K562 (cell line): ENCODE results near the gene SLC22A12. TPM values are rescaled to one million over a fixed set of nuclear protein-coding genes. Genes with fewer than 3 reads are reported as not detected.

Experiments used
- ATAC-seq: fragments of 200-7000 bp; cut with Tn5 transposase; 3 replicates; pipeline ENCODE4 v1.9.1; 2020; ENCODE audit warnings: moderate library complexity
- BruUV-seq: library from RNA; stranded (reverse); fragments of 400-500 nt; replicated peaks from 2 replicates; lab custom pipeline; 2021; lab: Mats Ljungman, UMichigan
- CTCF ChIA-PET: fragments of 300-600 bp; formaldehyde crosslinking; extraction: SDS; loops from one replicate; lab custom pipeline; 2021; ENCODE audit warnings: low intra/inter-chr PET ratio; lab: Yijun Ruan, JAX
- POLR2A ChIA-PET: fragments of 300-600, 350-650 bp; sonication (Branson Sonifier 250); formaldehyde crosslinking; extraction: SDS; loops from one replicate; lab custom pipeline; 2021; ENCODE audit warnings: antibody characterized with exemption, inconsistent platforms; lab: Yijun Ruan, JAX
- DNase-seq, 4 experiments: peaks; one replicate each; pipeline versions ENCODE4 v3.0.0 to v3.0.0-alpha.2; 2011 to 2018; ENCODE audit warnings: low spot score in 3 of 4, mixed read lengths in 3 of 4; ENCODE audit errors: extremely low read depth in 1 of 4
- FAIRE-seq: peaks from 2 replicates; lab custom pipeline; 2011; peaks lifted over from hg19 to GRCh38; lab: Jason Lieb, UNC
- H2AFZ ChIP-seq: 2 replicates; pipeline ENCODE4 v1.6.0; 2011; ENCODE audit warnings: low read depth, low read length, control low read depth, inconsistent platforms
- H3K27ac ChIP-seq: fragments of 200-600 bp; 3 replicates; pipeline ENCODE4 v1.8.0; 2011; ENCODE audit warnings: low read depth, mild to moderate bottlenecking, control low read depth, inconsistent platforms, low read length, moderate library complexity, mixed read lengths; ENCODE audit errors: extremely low read depth
- H3K27me3 ChIP-seq, 2 experiments: fragments of 300-600 bp in 1 of 2; 2 replicates in 1 of 2; 3 replicates in 1 of 2; pipeline versions ENCODE4 v1.6.0 to v1.8.0; 2011; ENCODE audit warnings: inconsistent platforms in 2 of 2, low read length in 2 of 2, mild to moderate bottlenecking in 1 of 2, mixed read lengths in 1 of 2, moderate library complexity in 1 of 2; ENCODE audit not compliant: control insufficient read depth in 2 of 2, insufficient read depth in 2 of 2
- H3K36me3 ChIP-seq: fragments of 300-600 bp; 3 replicates; pipeline ENCODE4 v1.8.0; 2011; ENCODE audit warnings: mild to moderate bottlenecking, low read length, inconsistent platforms; ENCODE audit not compliant: control insufficient read depth, insufficient read depth
- H3K4me1 ChIP-seq, 2 experiments: fragments of 200-600 bp in 1 of 2; replicated peaks in 1 of 2; 2 replicates in 1 of 2; 3 replicates in 1 of 2; pipeline versions ENCODE4 v1.5.1 to v1.8.0; 2011; ENCODE audit warnings: inconsistent platforms in 2 of 2, low read length in 2 of 2, mild to moderate bottlenecking in 1 of 2, mixed read lengths in 1 of 2, moderate library complexity in 1 of 2; ENCODE audit not compliant: control insufficient read depth in 2 of 2, insufficient read depth in 2 of 2
- H3K4me2 ChIP-seq: 2 replicates; pipeline ENCODE4 v1.6.1; 2011; ENCODE audit warnings: low read length, control low read depth, inconsistent platforms, mixed read lengths; ENCODE audit not compliant: insufficient read depth
- H3K4me3 ChIP-seq: fragments of 200-600 bp; sonication (generic), shearing (Covaris generic); 2 replicates; pipeline ENCODE4 v1.5.1; 2016; ENCODE audit warnings: control low read depth, inconsistent platforms
- H3K79me2 ChIP-seq: fragments of 200-600 bp; 3 replicates; pipeline ENCODE4 v1.8.0; 2011; ENCODE audit warnings: low read length, inconsistent platforms; ENCODE audit not compliant: control insufficient read depth, insufficient read depth
- H3K9ac ChIP-seq, 2 experiments: 2 replicates each; pipeline versions ENCODE4 v1.6.0 to v1.6.1; 2011; ENCODE audit warnings: low read depth in 2 of 2, low read length in 2 of 2, control low read depth in 1 of 2, inconsistent platforms in 1 of 2, mild to moderate bottlenecking in 1 of 2, mixed read lengths in 1 of 2; ENCODE audit not compliant: insufficient read depth in 1 of 2
- H3K9me1 ChIP-seq: one replicate; pipeline ENCODE4 v1.6.0; 2011; ENCODE audit warnings: inconsistent platforms, mild to moderate bottlenecking, low read length, moderate library complexity; ENCODE audit not compliant: control insufficient read depth, insufficient read depth
- H3K9me3 ChIP-seq: replicated peaks from 2 replicates; pipeline ENCODE4 v1.5.1; 2011; ENCODE audit warnings: low read depth, low read length, inconsistent platforms; ENCODE audit not compliant: control insufficient read depth, insufficient read depth
- H4K20me1 ChIP-seq: replicated peaks from 2 replicates; pipeline ENCODE4 v1.6.1; 2011; ENCODE audit warnings: low read length, inconsistent platforms, mixed read lengths; ENCODE audit not compliant: control insufficient read depth, insufficient read depth
- HOMEZ ChIP-seq: fragments of 250-450 bp; sonication (Bioruptor Pico); IDR thresholded peaks from 2 replicates; pipeline ENCODE4 v1.4.0; 2020; ENCODE audit warnings: mild to moderate bottlenecking, moderate library complexity
- MXI1 ChIP-seq: IDR thresholded peaks from 2 replicates; pipeline ENCODE4 v1.6.1; 2011; ENCODE audit warnings: low read depth, mild to moderate bottlenecking, improper control_type of control experiment, low read length
- PHF21A ChIP-seq: fragments of 450-650 bp; IDR thresholded peaks from 2 replicates; pipeline ENCODE4 v1.6.1; 2017; ENCODE audit warnings: low read depth, borderline replicate concordance
- ZBTB7A ChIP-seq: IDR thresholded peaks from 2 replicates; pipeline ENCODE4 v1.6.1; 2011; ENCODE audit warnings: low read depth, mild to moderate bottlenecking, low read length, moderate library complexity, borderline replicate concordance; ENCODE audit not compliant: control insufficient read depth
- ZFP36 ChIP-seq: fragments of 150-350 bp; IDR thresholded peaks from 2 replicates; pipeline ENCODE4 v1.6.1; 2018; ENCODE audit warnings: low read length, low read depth; ENCODE audit not compliant: partially characterized antibody
- WGBS: fragments of 100-300 bp; shearing (Covaris generic); methylation state at CpG from one replicate; pipeline ENCODE4 v1.1.6; 2016; ENCODE audit warnings: low coverage, mixed read lengths; ENCODE audit not compliant: insufficient coverage; ENCODE audit errors: missing lambda C conversion rate; 5-methylcytosine and 5-hydroxymethylcytosine counted together
- in situ Hi-C: fragments of 300-500 bp; cut with MboI; formaldehyde crosslinking; loops from 4 replicates; pipeline ENCODE4 v1.15.0; 2018; ENCODE audit warnings: inconsistent platforms, mixed read lengths
- intact Hi-C: fragments of 100-400 bp; cut with micrococcal nuclease; formaldehyde crosslinking; loops from 2 replicates; pipeline ENCODE4 v1.14.2; 2022
- polyA plus RNA-seq, 8 experiments: library from polyadenylated mRNA; depleted of rRNA in 4 of 8; stranded (reverse) in 5 of 8; unstranded in 3 of 8; fragments of >200 nt; fragmentation: Nextera tagmentation in 2 of 8; fragmentation: Illumina TruSeq in 1 of 8; extraction: Ambion mirVana in 2 of 8; extraction: Trizol in 1 of 8; gene quantifications; 2 replicates each; pipeline versions ENCODE4 v1.2.1 to v1.2.3, GENCODE V29; 2011 to 2014; ENCODE audit warnings: inconsistent platforms in 1 of 8, missing spikeins in 1 of 8
- total RNA-seq, 7 experiments: library from RNA; depleted of rRNA in 6 of 7; stranded (reverse); fragments of >200 nt in 6 of 7; fragmentation: Illumina TruSeq in 2 of 7; extraction: Trizol in 2 of 7; gene quantifications; 2 replicates each; pipeline versions ENCODE4 v1.2.1 to v1.2.3, GENCODE V29; 2011 to 2021; ENCODE audit warnings: low replicate concordance in 1 of 7
- TF ChIP-seq, protein P1 (sequence below), 3 experiments: IDR thresholded peaks in 2 of 3; conservative IDR thresholded peaks in 1 of 3; 2 replicates each; pipeline ENCODE4 v1.5.1; 2011 to 2012; ENCODE audit warnings: low read length in 3 of 3, mild to moderate bottlenecking in 3 of 3, control low read depth in 2 of 3, improper control_type of control experiment in 1 of 3, inconsistent platforms in 1 of 3, low read depth in 1 of 3, mixed read lengths in 1 of 3, moderate library complexity in 1 of 3; ENCODE audit not compliant: insufficient read depth in 2 of 3
- TF ChIP-seq, protein P2 (sequence below): IDR thresholded peaks from 2 replicates; pipeline ENCODE4 v1.6.1; 2011; ENCODE audit warnings: borderline replicate concordance, low read depth, mild to moderate bottlenecking, moderate library complexity, low read length; ENCODE audit not compliant: insufficient read depth, poor library complexity, severe bottlenecking

SLC22A12 gene
- total and polyA plus RNA-seq, 9 of the 15 experiments (the other 6 are each of a cell fraction or from before 2014, with no cell fraction given) = not detected

DNA sequence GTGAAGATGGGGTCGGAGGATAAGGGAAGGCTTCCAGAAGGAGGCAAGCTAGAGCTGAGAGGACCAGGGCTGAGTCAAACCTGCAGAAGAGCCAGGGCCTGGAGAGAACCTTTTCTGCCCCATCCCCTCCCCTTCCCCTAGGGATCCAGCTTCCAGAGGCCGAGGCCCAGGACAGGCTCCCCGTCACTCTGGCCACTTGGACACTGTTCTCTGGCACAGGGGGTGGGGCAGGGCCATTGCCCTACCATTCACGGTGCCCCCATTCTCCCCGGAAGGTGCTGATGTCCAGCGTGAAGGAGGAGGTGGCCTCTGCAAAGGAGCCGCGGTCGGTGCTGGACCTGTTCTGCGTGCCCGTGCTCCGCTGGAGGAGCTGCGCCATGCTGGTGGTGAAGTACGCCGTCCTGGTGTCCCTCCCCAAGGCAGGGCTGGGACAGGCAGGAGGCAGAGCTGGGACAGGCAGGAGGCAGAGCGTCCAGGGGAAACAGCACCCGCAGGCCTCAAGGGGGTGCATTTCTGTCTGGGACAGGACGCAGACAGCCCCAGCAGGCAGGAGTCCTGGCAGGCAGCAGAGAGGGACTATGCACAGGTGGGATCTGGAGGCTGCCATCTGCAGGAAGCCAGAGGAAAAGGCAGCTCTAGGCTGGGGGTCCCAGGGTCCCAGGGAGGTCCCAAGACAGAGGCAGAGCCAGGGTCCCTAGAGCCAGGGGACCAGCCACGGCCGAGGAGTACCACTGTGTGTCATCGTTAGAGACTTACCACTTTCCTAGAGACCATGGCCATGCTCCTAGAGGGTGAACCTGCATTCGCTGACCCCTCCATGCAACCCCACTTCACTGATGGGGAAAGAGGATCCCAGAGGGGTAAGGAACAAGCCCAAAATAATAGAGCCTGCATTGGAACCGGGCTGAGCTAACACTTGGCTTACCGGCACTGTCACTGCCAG is 25.8 kb upstream of the SLC22A12 start:
- POLR2A ChIA-PET = interaction anchor here (0.5 to 0.6 kb wide), 2 partner anchors 13 to 129 kb away, joined by 3 read pairs; no protein-coding TSS in a partner anchor
- Histone ChIP-seq H3K4me3 (no peak overlapping the region), H3K9me3 (no peaks in the 10 kb centered on the region), H4K20me1 (peaks cover 3% of the 10 kb centered on the region; the same call in 1 of the 2 replicates), H3K4me2 (no peak overlapping the region), H3K27ac (no peak overlapping the region), H2AFZ (no peak overlapping the region), H3K9me1 (no peaks in the 10 kb centered on the region), H3K36me3 (no peaks in the 10 kb centered on the region), H3K9ac (peak overlapping the region in 1 of 2 experiments; percentile 52; a peak in 2 of 4 replicates)
- WGBS = 40% methylated on average over 23 of the region's 24 CpGs
- no peak for FAIRE-seq
- intact Hi-C loops = no loop called here
- in situ Hi-C loops = no loop called here
- TF ChIP-seq PHF21A = no peak
- TF ChIP-seq ZBTB7A = peak; percentile 69; the same call in 1 of the 2 replicates
- TF ChIP-seq, protein P1, sequence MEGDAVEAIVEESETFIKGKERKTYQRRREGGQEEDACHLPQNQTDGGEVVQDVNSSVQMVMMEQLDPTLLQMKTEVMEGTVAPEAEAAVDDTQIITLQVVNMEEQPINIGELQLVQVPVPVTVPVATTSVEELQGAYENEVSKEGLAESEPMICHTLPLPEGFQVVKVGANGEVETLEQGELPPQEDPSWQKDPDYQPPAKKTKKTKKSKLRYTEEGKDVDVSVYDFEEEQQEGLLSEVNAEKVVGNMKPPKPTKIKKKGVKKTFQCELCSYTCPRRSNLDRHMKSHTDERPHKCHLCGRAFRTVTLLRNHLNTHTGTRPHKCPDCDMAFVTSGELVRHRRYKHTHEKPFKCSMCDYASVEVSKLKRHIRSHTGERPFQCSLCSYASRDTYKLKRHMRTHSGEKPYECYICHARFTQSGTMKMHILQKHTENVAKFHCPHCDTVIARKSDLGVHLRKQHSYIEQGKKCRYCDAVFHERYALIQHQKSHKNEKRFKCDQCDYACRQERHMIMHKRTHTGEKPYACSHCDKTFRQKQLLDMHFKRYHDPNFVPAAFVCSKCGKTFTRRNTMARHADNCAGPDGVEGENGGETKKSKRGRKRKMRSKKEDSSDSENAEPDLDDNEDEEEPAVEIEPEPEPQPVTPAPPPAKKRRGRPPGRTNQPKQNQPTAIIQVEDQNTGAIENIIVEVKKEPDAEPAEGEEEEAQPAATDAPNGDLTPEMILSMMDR (IDR thresholded peaks at IDR 0.05 in 2 of 3, conservative IDR thresholded peaks at IDR 0.05 in 1 of 3; ENCODE audit: insufficient read depth in 2 of 3, low read depth in 1 of 3, low read length in 3 of 3) = peak; percentile 14 to 41 (median 41); a peak in 3 of 6 replicates
- TF ChIP-seq MXI1 = no peak
- peak; percentile 36 for TF ChIP-seq ZFP36
- TF ChIP-seq HOMEZ (CRISPR knock-in tag) = 0 out of 2 replicates have a peak, but pooled peaks have one; percentile 30
- TF ChIP-seq, protein P2, sequence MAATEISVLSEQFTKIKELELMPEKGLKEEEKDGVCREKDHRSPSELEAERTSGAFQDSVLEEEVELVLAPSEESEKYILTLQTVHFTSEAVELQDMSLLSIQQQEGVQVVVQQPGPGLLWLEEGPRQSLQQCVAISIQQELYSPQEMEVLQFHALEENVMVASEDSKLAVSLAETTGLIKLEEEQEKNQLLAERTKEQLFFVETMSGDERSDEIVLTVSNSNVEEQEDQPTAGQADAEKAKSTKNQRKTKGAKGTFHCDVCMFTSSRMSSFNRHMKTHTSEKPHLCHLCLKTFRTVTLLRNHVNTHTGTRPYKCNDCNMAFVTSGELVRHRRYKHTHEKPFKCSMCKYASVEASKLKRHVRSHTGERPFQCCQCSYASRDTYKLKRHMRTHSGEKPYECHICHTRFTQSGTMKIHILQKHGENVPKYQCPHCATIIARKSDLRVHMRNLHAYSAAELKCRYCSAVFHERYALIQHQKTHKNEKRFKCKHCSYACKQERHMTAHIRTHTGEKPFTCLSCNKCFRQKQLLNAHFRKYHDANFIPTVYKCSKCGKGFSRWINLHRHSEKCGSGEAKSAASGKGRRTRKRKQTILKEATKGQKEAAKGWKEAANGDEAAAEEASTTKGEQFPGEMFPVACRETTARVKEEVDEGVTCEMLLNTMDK = peak; percentile 56
- TF ChIP-seq, all 486 proteins: peak for 5
- ATAC-seq = peak; percentile 55
- Histone ChIP-seq H3K27me3 (peaks cover 11 to 55% of the 10 kb centered on the region in 2 experiments; a peak in 3 of 5 replicates), H3K4me1 (peaks cover 0 to 39% of the 10 kb centered on the region in 2 experiments; a peak in 2 of 5 replicates), H3K79me2 (no peaks in the 10 kb centered on the region)
- peak in 2 of 4 experiments; percentile 15 to 33 for DNase-seq
- no TSS peak for BruUV-seq
- CTCF ChIA-PET = interaction anchor here (0.6 to 1.7 kb wide), 2 partner anchors 12 to 88 kb away, joined by 3 to 5 read pairs; no protein-coding TSS in a partner anchor
